Activated CD8-positive, alpha-beta memory T cell treated with anti-CD3 and anti-CD28 coated beads, Interleukin-2, amount 50 U/mL, for 1 hour (primary cell): ENCODE results near the gene LHX3.

Experiments used
- DNase-seq: peaks from one replicate; pipeline ENCODE4 v3.0.0-alpha.2; 2020; ENCODE audit errors: extremely low read depth

The LHX3 gene

GRCh38 chr9:136177224-136177623, 27.7 kb downstream of the LHX3 start:
- DNase-seq: no peak

GRCh38 chr9:136175616-136176197, 29.2 kb downstream of the LHX3 start:
- no peak for DNase-seq

GRCh38 chr9:136174779-136175615, 29.9 kb downstream of the LHX3 start:
- DNase-seq: no peak

- no peak for DNase-seq
Measured at GRCh38 chr9:136173648-136174290, 31.2 kb downstream of the LHX3 start.

GRCh38 chr9:136172412-136173079, 32.4 kb downstream of the LHX3 start:
- no peak for DNase-seq

GRCh38 chr9:136171801-136172411, 33.0 kb downstream of the LHX3 start:
- no peak for DNase-seq

GRCh38 chr9:136171009-136171800, 33.7 kb downstream of the LHX3 start:
- no peak for DNase-seq

- no peak for DNase-seq
Measured at GRCh38 chr9:136170006-136170901, 34.7 kb downstream of the LHX3 start.

GRCh38 chr9:136169495-136169894, 35.4 kb downstream of the LHX3 start:
- no peak for DNase-seq

- no peak for DNase-seq
Measured at GRCh38 chr9:136163248-136163850, 41.6 kb downstream of the LHX3 start.

GRCh38 chr9:136160995-136161610, 43.8 kb downstream of the LHX3 start:
- DNase-seq: no peak

- DNase-seq: no peak
Measured at GRCh38 chr9:136160381-136160841, 44.5 kb downstream of the LHX3 start.

GRCh38 chr9:136159851-136160250, 45.1 kb downstream of the LHX3 start:
- DNase-seq: no peak

- no peak for DNase-seq
Measured at GRCh38 chr9:136157477-136158265, 47.3 kb downstream of the LHX3 start.

GRCh38 chr9:136156209-136157120, 48.5 kb downstream of the LHX3 start:
- DNase-seq: no peak

- DNase-seq: no peak
Measured at GRCh38 chr9:136155576-136155975, 49.4 kb downstream of the LHX3 start.

GRCh38 chr9:136154943-136155342, 50.0 kb downstream of the LHX3 start:
- DNase-seq: no peak
